Calu3 (cell line): ENCODE measurements around the gene NUBPL. TPM values are rescaled to one million over a fixed set of nuclear protein-coding genes. Genes with fewer than 3 reads are reported as not detected.

Experiments used
- BruUV-seq: library from RNA; stranded (reverse); fragments of 400-500 nt; replicated peaks from 2 replicates; lab custom pipeline; 2021; lab: Mats Ljungman, UMichigan
- CTCF ChIA-PET: fragments of 300-600 bp; sonication (Branson Sonifier 250); formaldehyde crosslinking; loops from one replicate; lab custom pipeline; 2022; ENCODE audit warnings: antibody characterized with exemption; lab: Charles Lee
- DNase-seq: peaks from one replicate; pipeline ENCODE4 v3.0.0; 2022
- H3K27ac Mint-ChIP-seq: one replicate; pipeline ENCODE4 v1.8.0; 2022; ENCODE audit warnings: mixed read lengths; ENCODE audit not compliant: unreplicated experiment
- H3K27me3 Mint-ChIP-seq: one replicate; pipeline ENCODE4 v1.8.0; 2022; ENCODE audit warnings: mixed read lengths; ENCODE audit not compliant: unreplicated experiment
- H3K36me3 Mint-ChIP-seq: one replicate; pipeline ENCODE4 v1.8.0; 2022; ENCODE audit warnings: mild to moderate bottlenecking, moderate library complexity, mixed read lengths; ENCODE audit not compliant: insufficient read depth, unreplicated experiment
- H3K4me1 Mint-ChIP-seq: one replicate; pipeline ENCODE4 v1.8.0; 2022; ENCODE audit warnings: mild to moderate bottlenecking, low read depth, mixed read lengths; ENCODE audit not compliant: unreplicated experiment
- H3K4me3 Mint-ChIP-seq: one replicate; pipeline ENCODE4 v1.8.0; 2022; ENCODE audit warnings: mild to moderate bottlenecking, low read depth, moderate library complexity, mixed read lengths; ENCODE audit not compliant: unreplicated experiment
- H3K9me3 Mint-ChIP-seq: one replicate; pipeline ENCODE4 v1.8.0; 2022; ENCODE audit warnings: low read depth, mixed read lengths; ENCODE audit not compliant: unreplicated experiment
- intact Hi-C: fragments of 100-400 bp; cut with micrococcal nuclease; formaldehyde crosslinking; loops from one replicate; pipeline ENCODE4 v1.10.0; 2022; ENCODE audit not compliant: unreplicated experiment
- total RNA-seq: library from RNA; stranded (reverse); gene quantifications from 2 replicates; pipeline ENCODE4 v1.2.3, GENCODE V29; 2022
- TF ChIP-seq, protein P1 (sequence below): fragments of 200-600 bp; IDR thresholded peaks from one replicate; pipeline ENCODE4 v1.8.0; 2022; ENCODE audit warnings: antibody characterized with exemption; ENCODE audit not compliant: unreplicated experiment

The NUBPL gene
- total RNA-seq, 1 experiment from 2014 or later = 14.2 TPM

GRCh38 chr14:31580234-31580633 is 19.0 kb downstream of the NUBPL start:
- H3K36me3 Mint-ChIP-seq = no peaks in the 10 kb centered on the region
- H3K27ac Mint-ChIP-seq = no peak overlapping the region
- TF ChIP-seq, protein P1, sequence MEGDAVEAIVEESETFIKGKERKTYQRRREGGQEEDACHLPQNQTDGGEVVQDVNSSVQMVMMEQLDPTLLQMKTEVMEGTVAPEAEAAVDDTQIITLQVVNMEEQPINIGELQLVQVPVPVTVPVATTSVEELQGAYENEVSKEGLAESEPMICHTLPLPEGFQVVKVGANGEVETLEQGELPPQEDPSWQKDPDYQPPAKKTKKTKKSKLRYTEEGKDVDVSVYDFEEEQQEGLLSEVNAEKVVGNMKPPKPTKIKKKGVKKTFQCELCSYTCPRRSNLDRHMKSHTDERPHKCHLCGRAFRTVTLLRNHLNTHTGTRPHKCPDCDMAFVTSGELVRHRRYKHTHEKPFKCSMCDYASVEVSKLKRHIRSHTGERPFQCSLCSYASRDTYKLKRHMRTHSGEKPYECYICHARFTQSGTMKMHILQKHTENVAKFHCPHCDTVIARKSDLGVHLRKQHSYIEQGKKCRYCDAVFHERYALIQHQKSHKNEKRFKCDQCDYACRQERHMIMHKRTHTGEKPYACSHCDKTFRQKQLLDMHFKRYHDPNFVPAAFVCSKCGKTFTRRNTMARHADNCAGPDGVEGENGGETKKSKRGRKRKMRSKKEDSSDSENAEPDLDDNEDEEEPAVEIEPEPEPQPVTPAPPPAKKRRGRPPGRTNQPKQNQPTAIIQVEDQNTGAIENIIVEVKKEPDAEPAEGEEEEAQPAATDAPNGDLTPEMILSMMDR = no peak
- H3K9me3 Mint-ChIP-seq = no peaks in the 10 kb centered on the region
- H3K4me3 Mint-ChIP-seq = no peak overlapping the region
- H3K4me1 Mint-ChIP-seq = no peaks in the 10 kb centered on the region
- no peaks in the 10 kb centered on the region for H3K27me3 Mint-ChIP-seq
- no TSS peak for BruUV-seq
- CTCF ChIA-PET = no interaction called here
- intact Hi-C loops = loop anchor here (10.0 kb wide), 1 partner anchor 315 kb away; no protein-coding TSS in a partner anchor
- no peak for DNase-seq

- Mint-ChIP-seq H3K4me3 (no peak overlapping the region), H3K27me3 (no peaks in the 10 kb centered on the region), H3K4me1 (no peaks in the 10 kb centered on the region), H3K9me3 (no peaks in the 10 kb centered on the region), H3K36me3 (no peaks in the 10 kb centered on the region), H3K27ac (no peak overlapping the region)
- BruUV-seq = no TSS peak
- intact Hi-C loops = loop anchor here (10.0 kb wide), 1 partner anchor 313 kb away; no protein-coding TSS in a partner anchor
- CTCF ChIA-PET = interaction anchor here (0.7 kb wide), 1 partner anchor 1952 kb away, joined by 7 read pairs; no protein-coding TSS in a partner anchor
- DNase-seq = no peak
- TF ChIP-seq, protein P1 = no peak
These were observed 21.1 kb downstream of the NUBPL start for GRCh38 chr14:31582286-31582691.

GRCh38 chr14:31582836-31583452 is 21.7 kb downstream of the NUBPL start:
- H3K27ac Mint-ChIP-seq = no peak overlapping the region
- no peaks in the 10 kb centered on the region for H3K36me3 Mint-ChIP-seq
- no peaks in the 10 kb centered on the region for H3K9me3 Mint-ChIP-seq
- TF ChIP-seq, protein P1 = no peak
- CTCF ChIA-PET = no interaction called here
- no peaks in the 10 kb centered on the region for H3K4me1 Mint-ChIP-seq
- no peaks in the 10 kb centered on the region for H3K27me3 Mint-ChIP-seq
- intact Hi-C loops = loop anchor here (10.0 kb wide), 1 partner anchor 312 kb away; no protein-coding TSS in a partner anchor
- no TSS peak for BruUV-seq
- H3K4me3 Mint-ChIP-seq = no peak overlapping the region
- no peak for DNase-seq

- no peak overlapping the region for H3K4me3 Mint-ChIP-seq
These were observed 29.0 kb downstream of the NUBPL start for GRCh38 chr14:31590206-31590605.

More at GRCh38 chr14:31590206-31590605, 29.0 kb downstream of the NUBPL start:
- CTCF ChIA-PET = no interaction called here
- H3K4me1 Mint-ChIP-seq = no peaks in the 10 kb centered on the region
- DNase-seq = no peak
- H3K27ac Mint-ChIP-seq = no peak overlapping the region
- no peaks in the 10 kb centered on the region for H3K36me3 Mint-ChIP-seq
- no peaks in the 10 kb centered on the region for H3K27me3 Mint-ChIP-seq
- intact Hi-C loops = no loop called here
- TF ChIP-seq, protein P1 = no peak
- BruUV-seq = no TSS peak
- H3K9me3 Mint-ChIP-seq = no peaks in the 10 kb centered on the region
